Mesenchymal stem cell (in vitro differentiated cells and primary cell): ENCODE data around the gene TRAF2.

Experiments
- DNase-seq: peaks from one replicate; pipeline ENCODE4 v3.0.0-alpha.2; 2013
- H2AFZ ChIP-seq: one replicate; pipeline ENCODE4 v1.6.1; 2013; ENCODE audit warnings: low read depth, mild to moderate bottlenecking, control low read depth, inconsistent platforms, low read length, moderate library complexity
- H2AK5ac ChIP-seq: 2 replicates; pipeline ENCODE4 v1.6.1; 2013; ENCODE audit warnings: low read length, moderate library complexity, mild to moderate bottlenecking, inconsistent platforms; ENCODE audit not compliant: severe bottlenecking
- H2BK120ac ChIP-seq: one replicate; pipeline ENCODE4 v1.6.1; 2013; ENCODE audit warnings: low read depth, mild to moderate bottlenecking, inconsistent platforms, low read length, moderate library complexity
- H2BK12ac ChIP-seq, 2 experiments: one replicate each; pipeline ENCODE4 v1.6.1; 2013; ENCODE audit warnings: inconsistent platforms in 2 of 2, low read length in 2 of 2, mild to moderate bottlenecking in 2 of 2, moderate library complexity in 2 of 2, control low read depth in 1 of 2
- H2BK15ac ChIP-seq: one replicate; pipeline ENCODE4 v1.6.1; 2013; ENCODE audit warnings: mild to moderate bottlenecking, low read depth, inconsistent platforms; ENCODE audit not compliant: poor library complexity, severe bottlenecking
- H2BK5ac ChIP-seq: 2 replicates; pipeline ENCODE4 v1.6.1; 2013; ENCODE audit warnings: low read depth, mild to moderate bottlenecking, low read length, control low read depth, inconsistent platforms; ENCODE audit not compliant: poor library complexity, severe bottlenecking
- H3K14ac ChIP-seq, 2 experiments: one replicate each; pipeline ENCODE4 v1.6.1; 2013; ENCODE audit warnings: inconsistent platforms in 2 of 2, low read length in 2 of 2, control low read depth in 1 of 2, mild to moderate bottlenecking in 1 of 2, moderate library complexity in 1 of 2
- H3K18ac ChIP-seq, 2 experiments: one replicate each; pipeline ENCODE4 v1.6.1; 2013; ENCODE audit warnings: inconsistent platforms in 2 of 2, low read length in 2 of 2, control low read depth in 1 of 2, low read depth in 1 of 2, mild to moderate bottlenecking in 1 of 2
- H3K23ac ChIP-seq, 2 experiments: one replicate each; pipeline ENCODE4 v1.6.1; 2013; ENCODE audit warnings: inconsistent platforms in 2 of 2, low read length in 2 of 2, mild to moderate bottlenecking in 2 of 2, moderate library complexity in 2 of 2, control low read depth in 1 of 2
- H3K27ac ChIP-seq: 2 replicates; pipeline ENCODE4 v1.5.1; 2013; ENCODE audit warnings: mild to moderate bottlenecking, moderate library complexity, low read length, control low read depth, inconsistent platforms; ENCODE audit not compliant: poor library complexity, severe bottlenecking
- H3K27me3 ChIP-seq, 2 experiments: 2 replicates each; pipeline versions ENCODE4 v1.6.1 to v1.7.0; 2013; ENCODE audit warnings: low read length in 2 of 2, mild to moderate bottlenecking in 2 of 2, moderate library complexity in 2 of 2, control low read depth in 1 of 2, inconsistent platforms in 1 of 2; ENCODE audit not compliant: control insufficient read depth in 1 of 2, insufficient read depth in 1 of 2
- H3K36me3 ChIP-seq, 2 experiments: 2 replicates each; pipeline versions ENCODE4 v1.6.1 to v1.7.0; 2013; ENCODE audit warnings: low read length in 2 of 2, control low read depth in 1 of 2, inconsistent platforms in 1 of 2, low read depth in 1 of 2, mild to moderate bottlenecking in 1 of 2; ENCODE audit not compliant: insufficient read depth in 2 of 2, control insufficient read depth in 1 of 2
- H3K4ac ChIP-seq, 2 experiments: one replicate each; pipeline ENCODE4 v1.6.1; 2013; ENCODE audit warnings: inconsistent platforms in 2 of 2, low read length in 2 of 2, mild to moderate bottlenecking in 2 of 2, moderate library complexity in 2 of 2, control low read depth in 1 of 2, low read depth in 1 of 2
- H3K4me1 ChIP-seq: 2 replicates; pipeline ENCODE4 v1.6.1; 2013; ENCODE audit warnings: low read depth, low read length, control low read depth; ENCODE audit not compliant: control insufficient read depth, insufficient read depth
- H3K4me2 ChIP-seq: 2 replicates; pipeline ENCODE4 v1.6.1; 2013; ENCODE audit warnings: low read length, mild to moderate bottlenecking, inconsistent platforms; ENCODE audit not compliant: poor library complexity, severe bottlenecking
- H3K4me3 ChIP-seq, 2 experiments: 2 replicates each; pipeline versions ENCODE4 v1.5.1 to v1.7.0; 2013; ENCODE audit warnings: low read length in 2 of 2, mild to moderate bottlenecking in 2 of 2, control low read depth in 1 of 2, low read depth in 1 of 2; ENCODE audit not compliant: insufficient read depth in 1 of 2
- H3K79me1 ChIP-seq: replicated peaks from 2 replicates; pipeline ENCODE4 v1.6.1; 2013; ENCODE audit warnings: mild to moderate bottlenecking, control low read depth, low read length, inconsistent platforms; ENCODE audit not compliant: poor library complexity, severe bottlenecking
- H3K9ac ChIP-seq: 2 replicates; pipeline ENCODE4 v1.7.0; 2013; ENCODE audit warnings: mild to moderate bottlenecking, low read length, moderate library complexity
- H3K9me3 ChIP-seq: 2 replicates; pipeline ENCODE4 v1.7.0; 2013; ENCODE audit warnings: mild to moderate bottlenecking, low read length; ENCODE audit not compliant: control insufficient read depth
- H4K8ac ChIP-seq: one replicate; pipeline ENCODE4 v1.6.1; 2013; ENCODE audit warnings: inconsistent platforms, mild to moderate bottlenecking, low read length, moderate library complexity
- H4K91ac ChIP-seq: one replicate; pipeline ENCODE4 v1.6.1; 2013; ENCODE audit warnings: mild to moderate bottlenecking, low read length, inconsistent platforms
- WGBS: methylation state at CpG from one replicate; pipeline ENCODE4 v1.1.7; 2013; ENCODE audit warnings: mixed read lengths; 5-methylcytosine and 5-hydroxymethylcytosine counted together

The TRAF2 gene

DNA sequence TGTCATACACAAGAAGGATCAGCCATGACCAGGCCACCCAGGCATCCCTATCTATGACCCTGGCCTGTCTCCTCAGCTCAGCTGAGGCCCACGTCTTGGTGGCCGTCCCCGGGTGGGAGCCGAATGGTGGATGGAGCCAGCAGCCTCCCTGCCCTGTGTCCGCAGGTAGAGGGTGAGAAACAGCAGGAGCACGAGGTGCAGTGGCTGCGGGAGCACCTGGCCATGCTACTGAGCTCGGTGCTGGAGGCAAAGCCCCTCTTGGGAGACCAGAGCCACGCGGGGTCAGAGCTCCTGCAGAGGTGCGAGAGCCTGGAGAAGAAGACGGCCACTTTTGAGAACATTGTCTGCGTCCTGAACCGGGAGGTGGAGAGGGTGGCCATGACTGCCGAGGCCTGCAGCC lies 33.8 kb downstream of the TRAF2 start:
- Histone ChIP-seq H3K79me1 (peaks cover 39% of the 10 kb centered on the region), H3K27me3 (no peaks in the 10 kb centered on the region), H2BK12ac (no peak overlapping the region), H3K27ac (no peak overlapping the region), H3K18ac (no peak overlapping the region), H2BK120ac (no peak overlapping the region), H2BK15ac (no peak overlapping the region), H3K4me3 (no peak overlapping the region), H3K4me2 (no peak overlapping the region), H2AFZ (no peak overlapping the region), H4K91ac (no peak overlapping the region), H3K4ac (no peak overlapping the region), H3K9ac (no peak overlapping the region), H3K4me1 (peaks cover 6% of the 10 kb centered on the region), H4K8ac (no peak overlapping the region), H3K36me3 (peaks cover 52 to 75% of the 10 kb centered on the region in 2 experiments), H3K14ac (no peak overlapping the region), H3K9me3 (no peaks in the 10 kb centered on the region), H3K23ac (no peak overlapping the region), H2BK5ac (no peak overlapping the region), H2AK5ac (no peak overlapping the region)
- 98% methylated on average over 15 of the region's 15 CpGs for WGBS
- DNase-seq, result no peak

DNA sequence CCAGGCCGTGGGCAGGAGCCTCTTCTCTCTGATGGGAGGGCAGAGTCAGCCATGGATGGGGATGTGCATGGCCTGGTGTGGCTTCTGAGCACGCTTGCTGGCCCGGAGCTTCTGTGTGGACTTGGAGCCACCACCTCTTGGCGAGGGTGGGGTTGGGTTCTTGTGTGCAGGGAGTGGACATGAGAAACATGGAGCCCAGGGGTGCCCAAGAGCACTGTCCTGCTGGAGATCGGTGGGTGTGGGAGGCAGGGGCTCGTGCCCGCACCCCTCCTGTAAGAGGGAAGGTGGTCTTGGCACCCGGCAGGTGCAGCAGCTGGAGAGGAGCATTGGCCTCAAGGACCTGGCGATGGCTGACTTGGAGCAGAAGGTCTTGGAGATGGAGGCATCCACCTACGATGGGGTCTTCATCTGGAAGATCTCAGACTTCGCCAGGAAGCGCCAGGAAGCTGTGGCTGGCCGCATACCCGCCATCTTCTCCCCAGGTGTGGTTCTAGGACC lies 34.5 kb downstream of the TRAF2 start:
- Histone ChIP-seq H2AK5ac (no peak overlapping the region), H2BK15ac (no peak overlapping the region), H2AFZ (no peak overlapping the region), H3K9ac (no peak overlapping the region), H3K4me3 (no peak overlapping the region), H3K4ac (no peak overlapping the region), H3K27me3 (no peaks in the 10 kb centered on the region), H2BK120ac (no peak overlapping the region), H2BK5ac (no peak overlapping the region), H3K18ac (no peak overlapping the region), H3K23ac (no peak overlapping the region), H3K79me1 (peaks cover 36% of the 10 kb centered on the region), H3K27ac (no peak overlapping the region), H4K8ac (no peak overlapping the region), H3K4me2 (no peak overlapping the region), H3K14ac (no peak overlapping the region), H4K91ac (no peak overlapping the region), H2BK12ac (no peak overlapping the region), H3K36me3 (peaks cover 49 to 75% of the 10 kb centered on the region in 2 experiments), H3K9me3 (no peaks in the 10 kb centered on the region), H3K4me1 (peaks cover 5% of the 10 kb centered on the region)
- DNase-seq, result no peak
- WGBS, result 97% methylated on average over 14 of the region's 14 CpGs

DNA sequence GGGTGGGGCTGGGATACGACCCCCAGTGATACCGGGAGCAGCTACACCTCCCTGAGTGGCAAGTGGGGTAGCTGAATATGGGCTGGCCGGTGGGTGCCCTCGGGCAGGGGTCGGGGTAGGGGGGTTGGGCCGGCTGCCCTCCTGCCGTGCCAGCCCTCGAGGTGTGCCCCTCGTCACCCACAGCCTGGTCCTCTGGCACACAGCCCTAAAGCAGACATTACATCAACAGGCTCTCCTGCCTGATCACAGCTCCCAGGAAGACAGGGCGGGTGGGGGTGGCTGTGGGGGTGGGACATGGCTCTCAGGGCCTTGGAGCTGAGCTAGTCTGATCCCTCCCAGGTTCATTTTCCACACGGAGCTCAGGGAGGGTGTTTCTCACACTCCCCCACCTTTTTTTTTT lies 35.0 kb downstream of the TRAF2 start:
- no peak overlapping the region for H3K18ac ChIP-seq
- H3K27me3 ChIP-seq, result no peaks in the 10 kb centered on the region
- H3K36me3 ChIP-seq, result peaks cover 49 to 75% of the 10 kb centered on the region in 2 experiments
- no peak overlapping the region for H2AFZ ChIP-seq
- no peak overlapping the region for H3K4ac ChIP-seq
- DNase-seq, result no peak
- H3K4me1 ChIP-seq, result peaks cover 5% of the 10 kb centered on the region
- H2BK5ac ChIP-seq, result no peak overlapping the region
- H3K27ac ChIP-seq, result no peak overlapping the region
- no peak overlapping the region for H3K14ac ChIP-seq
- H3K23ac ChIP-seq, result no peak overlapping the region
- H3K4me3 ChIP-seq, result no peak overlapping the region
- no peak overlapping the region for H2BK15ac ChIP-seq
- no peak overlapping the region for H4K8ac ChIP-seq
- no peak overlapping the region for H2BK12ac ChIP-seq
- no peak overlapping the region for H3K9ac ChIP-seq
- H2AK5ac ChIP-seq, result no peak overlapping the region
- peaks cover 33% of the 10 kb centered on the region for H3K79me1 ChIP-seq
- 95% methylated on average over 6 of the region's 11 CpGs for WGBS
- no peak overlapping the region for H4K91ac ChIP-seq
- no peak overlapping the region for H3K4me2 ChIP-seq
- no peaks in the 10 kb centered on the region for H3K9me3 ChIP-seq
- no peak overlapping the region for H2BK120ac ChIP-seq

DNA sequence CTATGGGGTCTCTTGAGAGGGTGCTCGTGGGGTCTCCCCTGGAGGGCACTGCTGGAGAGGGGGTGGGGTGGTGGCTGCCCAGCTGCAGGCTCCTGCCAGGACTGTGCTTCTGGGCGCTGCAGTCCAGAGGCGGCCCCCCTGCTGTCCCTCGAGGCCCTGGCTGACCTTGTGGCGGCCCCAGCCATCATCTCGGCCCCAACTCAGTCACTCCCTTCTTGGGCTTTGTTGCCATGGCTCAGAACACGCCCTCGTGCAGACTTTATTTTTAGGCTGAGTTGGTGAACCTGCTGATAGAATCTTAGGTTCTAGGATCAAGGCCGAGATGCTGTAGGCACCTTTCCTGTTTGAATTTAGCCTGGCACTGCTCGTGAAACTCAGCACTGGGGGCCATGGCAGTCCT lies 35.4 kb downstream of the TRAF2 start:
- no peak overlapping the region for H2BK12ac ChIP-seq
- H3K27me3 ChIP-seq, result no peaks in the 10 kb centered on the region
- no peak overlapping the region for H2BK120ac ChIP-seq
- H3K79me1 ChIP-seq, result peaks cover 30% of the 10 kb centered on the region
- no peak overlapping the region for H3K9ac ChIP-seq
- H3K4me2 ChIP-seq, result no peak overlapping the region
- no peak overlapping the region for H3K23ac ChIP-seq
- H2AFZ ChIP-seq, result no peak overlapping the region
- no peak overlapping the region for H3K18ac ChIP-seq
- peaks cover 50 to 75% of the 10 kb centered on the region in 2 experiments for H3K36me3 ChIP-seq
- no peak overlapping the region for H2BK15ac ChIP-seq
- no peak for DNase-seq
- no peak overlapping the region for H2AK5ac ChIP-seq
- H3K27ac ChIP-seq, result no peak overlapping the region
- H3K9me3 ChIP-seq, result no peaks in the 10 kb centered on the region
- H3K14ac ChIP-seq, result no peak overlapping the region
- peaks cover 5% of the 10 kb centered on the region for H3K4me1 ChIP-seq
- no peak overlapping the region for H3K4ac ChIP-seq
- no peak overlapping the region for H3K4me3 ChIP-seq
- H4K91ac ChIP-seq, result no peak overlapping the region
- no peak overlapping the region for H4K8ac ChIP-seq
- no peak overlapping the region for H2BK5ac ChIP-seq
- 96% methylated on average over 10 of the region's 10 CpGs for WGBS
